ENCODE data around the gene PFN4.
"Not testable (repeated sequence)": the region's sequence is repeated elsewhere in the genome, so short reads cannot be mapped to it uniquely, and the experiment has no call there.

The PFN4 gene

DNA sequence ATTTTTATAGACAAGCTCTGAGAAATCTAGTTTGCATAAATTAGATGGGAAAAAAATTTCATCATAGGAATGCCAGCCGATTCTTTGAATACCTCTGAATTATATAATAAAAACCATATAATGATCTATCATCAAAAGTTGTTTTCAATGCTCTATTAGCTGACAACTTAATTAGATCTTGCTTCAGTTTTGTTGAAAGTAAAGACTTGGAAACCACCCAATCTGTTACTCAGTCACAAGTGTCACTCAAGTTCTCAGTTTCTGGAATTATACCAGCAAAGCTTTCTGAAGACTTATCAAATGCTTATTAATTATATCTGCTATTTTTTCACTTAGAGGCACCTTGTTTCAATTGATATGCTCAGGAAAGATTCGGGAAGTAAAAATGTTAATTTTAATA is 21.1 kb downstream of the PFN4 start:
- TF ChIP-seq, protein P1, sequence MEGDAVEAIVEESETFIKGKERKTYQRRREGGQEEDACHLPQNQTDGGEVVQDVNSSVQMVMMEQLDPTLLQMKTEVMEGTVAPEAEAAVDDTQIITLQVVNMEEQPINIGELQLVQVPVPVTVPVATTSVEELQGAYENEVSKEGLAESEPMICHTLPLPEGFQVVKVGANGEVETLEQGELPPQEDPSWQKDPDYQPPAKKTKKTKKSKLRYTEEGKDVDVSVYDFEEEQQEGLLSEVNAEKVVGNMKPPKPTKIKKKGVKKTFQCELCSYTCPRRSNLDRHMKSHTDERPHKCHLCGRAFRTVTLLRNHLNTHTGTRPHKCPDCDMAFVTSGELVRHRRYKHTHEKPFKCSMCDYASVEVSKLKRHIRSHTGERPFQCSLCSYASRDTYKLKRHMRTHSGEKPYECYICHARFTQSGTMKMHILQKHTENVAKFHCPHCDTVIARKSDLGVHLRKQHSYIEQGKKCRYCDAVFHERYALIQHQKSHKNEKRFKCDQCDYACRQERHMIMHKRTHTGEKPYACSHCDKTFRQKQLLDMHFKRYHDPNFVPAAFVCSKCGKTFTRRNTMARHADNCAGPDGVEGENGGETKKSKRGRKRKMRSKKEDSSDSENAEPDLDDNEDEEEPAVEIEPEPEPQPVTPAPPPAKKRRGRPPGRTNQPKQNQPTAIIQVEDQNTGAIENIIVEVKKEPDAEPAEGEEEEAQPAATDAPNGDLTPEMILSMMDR (IDR thresholded peaks at IDR 0.05) = no peak
- Mint-ChIP-seq H3K4me3 (no peak overlapping the region), H3K27ac (no peak overlapping the region), H3K27me3 (ENCODE audit: low read depth, poor library complexity) (no peaks in the 10 kb centered on the region), H3K9me3 (peaks cover 70% of the 10 kb centered on the region), H3K4me1 (no peaks in the 10 kb centered on the region), H3K36me3 (ENCODE audit: low read depth) (peaks cover 69% of the 10 kb centered on the region)
- DNase-seq = no peak

DNA sequence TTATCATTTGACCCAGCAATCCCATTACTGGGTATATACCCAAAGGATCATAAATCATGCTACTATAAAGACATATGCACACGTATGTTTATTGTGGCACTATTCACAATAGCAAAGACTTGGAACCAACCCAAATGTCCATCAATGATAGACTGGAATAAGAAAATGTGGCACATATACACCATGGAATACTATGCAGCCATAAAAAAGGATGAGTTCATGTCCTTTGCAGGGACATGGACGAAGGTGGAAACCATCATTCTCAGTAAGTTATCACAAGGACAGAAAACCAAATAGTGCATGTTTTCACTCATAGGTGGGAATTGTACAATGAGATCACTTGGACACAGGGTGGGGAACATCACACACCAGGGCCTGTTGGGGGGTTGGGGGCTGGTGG is 22.4 kb downstream of the PFN4 start:
- H3K4me3 Mint-ChIP-seq; DNase-seq; H3K27ac Mint-ChIP-seq; H3K4me1 Mint-ChIP-seq; H3K27me3 Mint-ChIP-seq (ENCODE audit: low read depth, poor library complexity): not testable (repeated sequence)
- Mint-ChIP-seq H3K9me3 (peaks cover 73% of the 10 kb centered on the region), H3K36me3 (ENCODE audit: low read depth) (peaks cover 73% of the 10 kb centered on the region)

DNA sequence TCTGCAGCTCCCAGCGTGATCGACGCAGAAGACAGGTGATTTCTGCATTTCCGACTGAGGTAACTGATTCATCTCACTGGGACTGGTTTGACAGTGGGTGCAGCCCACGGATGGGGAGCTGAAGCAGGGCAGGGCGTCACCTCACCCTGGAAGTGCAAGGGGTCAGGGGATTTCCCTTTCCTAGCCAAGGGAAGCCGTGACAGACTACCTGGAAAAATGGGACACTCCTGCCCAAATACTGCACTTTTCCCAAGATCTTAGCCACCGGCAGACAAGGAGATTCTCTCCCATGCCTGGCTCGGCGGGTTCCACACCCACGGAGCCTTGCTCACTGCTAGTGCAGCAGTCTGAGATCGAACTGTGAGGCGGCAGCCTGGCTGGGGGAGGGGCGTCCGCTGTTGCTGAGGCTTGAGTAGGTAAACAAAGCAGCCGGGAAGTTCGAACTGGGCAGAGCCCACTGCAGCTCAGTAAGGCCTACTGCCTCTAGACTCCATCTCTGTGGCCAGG is 27.9 kb downstream of the PFN4 start:
- not testable (repeated sequence) for H3K27ac Mint-ChIP-seq; DNase-seq; H3K4me3 Mint-ChIP-seq; H3K4me1 Mint-ChIP-seq; H3K27me3 Mint-ChIP-seq (ENCODE audit: low read depth, poor library complexity)
- Mint-ChIP-seq H3K9me3 (peaks cover 60% of the 10 kb centered on the region), H3K36me3 (ENCODE audit: low read depth) (peaks cover 76% of the 10 kb centered on the region)

DNA sequence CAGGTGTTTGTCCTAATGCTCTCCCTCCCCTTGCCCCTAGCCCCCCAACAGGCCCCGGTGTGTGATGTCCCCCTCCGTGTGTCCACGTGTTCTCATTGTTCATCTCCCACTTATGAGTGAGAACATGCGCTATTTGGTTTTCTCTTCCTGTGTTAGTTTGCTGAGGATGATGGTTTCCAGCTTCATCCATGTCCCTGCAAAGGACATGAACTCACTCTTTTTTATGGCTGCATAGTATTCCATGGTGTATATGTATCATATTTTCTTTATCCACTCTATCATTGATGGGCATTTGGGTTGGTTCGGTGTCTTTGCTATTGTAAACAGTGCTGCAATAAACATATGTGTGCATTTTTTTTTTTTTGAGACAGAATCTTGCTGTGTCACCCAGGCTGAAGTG is 29.9 kb downstream of the PFN4 start:
- Mint-ChIP-seq H3K9me3 (peaks cover 40% of the 10 kb centered on the region), H3K36me3 (ENCODE audit: low read depth) (peaks cover 70% of the 10 kb centered on the region)
- H3K27me3 Mint-ChIP-seq (ENCODE audit: low read depth, poor library complexity); H3K4me1 Mint-ChIP-seq; H3K27ac Mint-ChIP-seq; DNase-seq; H3K4me3 Mint-ChIP-seq: not testable (repeated sequence)

DNA sequence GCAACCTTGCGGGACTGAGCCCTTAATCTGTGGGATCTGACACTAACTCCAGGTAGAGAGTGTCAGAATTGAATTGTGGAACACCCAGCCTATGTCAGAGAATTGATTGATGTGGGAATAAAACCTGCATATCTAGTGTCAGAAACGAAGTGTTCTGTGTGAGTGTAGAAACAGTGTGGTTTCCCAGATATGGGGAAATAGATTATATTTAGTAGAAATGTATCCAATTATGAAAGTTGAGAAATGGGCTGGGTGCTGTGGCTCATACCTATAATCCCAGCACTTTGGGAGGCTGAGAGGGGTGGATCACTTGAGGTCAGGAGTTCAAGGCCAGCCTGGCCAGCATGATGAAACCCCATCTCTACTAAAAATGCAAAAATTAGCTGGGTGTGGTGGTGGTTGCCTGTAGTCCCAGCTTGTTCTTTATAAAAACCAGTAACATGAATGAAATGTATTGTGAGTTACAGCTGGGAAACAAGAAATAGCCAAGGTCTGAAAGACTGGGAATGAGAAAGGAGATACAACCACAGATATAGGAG is 34.2 kb downstream of the PFN4 start:
- DNase-seq = no peak
- H3K36me3 Mint-ChIP-seq (ENCODE audit: low read depth) = peaks cover 29% of the 10 kb centered on the region
- H3K9me3 Mint-ChIP-seq = peaks cover 8% of the 10 kb centered on the region
- no peak overlapping the region for H3K27ac Mint-ChIP-seq
- no peak overlapping the region for H3K4me3 Mint-ChIP-seq
- TF ChIP-seq, protein P1 (IDR thresholded peaks at IDR 0.05) = no peak
- H3K27me3 Mint-ChIP-seq (ENCODE audit: low read depth, poor library complexity) = no peaks in the 10 kb centered on the region
- H3K4me1 Mint-ChIP-seq = peaks cover 13% of the 10 kb centered on the region

DNA sequence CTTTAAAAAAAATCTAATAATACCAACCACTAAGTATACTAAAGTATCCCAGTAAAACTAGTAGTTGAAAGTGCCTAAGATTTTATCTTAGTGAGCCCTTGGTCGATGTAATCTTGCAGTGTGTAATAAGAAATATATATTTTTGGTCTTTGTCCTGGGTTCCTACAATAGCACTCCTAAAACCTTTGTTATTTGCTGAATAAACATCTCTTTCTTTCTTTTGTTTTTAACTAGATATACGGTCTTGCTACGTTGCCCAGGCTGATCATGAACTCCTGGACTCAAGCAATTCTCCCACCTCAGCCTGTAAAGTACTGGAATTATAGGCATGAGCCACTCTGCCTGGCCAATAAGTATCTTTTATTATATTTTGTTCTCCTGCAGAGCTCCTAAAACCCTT is 36.1 kb downstream of the PFN4 start:
- Mint-ChIP-seq H3K9me3 (peaks cover 5% of the 10 kb centered on the region), H3K4me1 (peaks cover 31% of the 10 kb centered on the region), H3K27me3 (ENCODE audit: low read depth, poor library complexity) (no peaks in the 10 kb centered on the region), H3K4me3 (no peak overlapping the region), H3K36me3 (ENCODE audit: low read depth) (peaks cover 24% of the 10 kb centered on the region), H3K27ac (no peak overlapping the region)
- TF ChIP-seq, protein P1 (IDR thresholded peaks at IDR 0.05) = no peak
- DNase-seq = no peak

DNA sequence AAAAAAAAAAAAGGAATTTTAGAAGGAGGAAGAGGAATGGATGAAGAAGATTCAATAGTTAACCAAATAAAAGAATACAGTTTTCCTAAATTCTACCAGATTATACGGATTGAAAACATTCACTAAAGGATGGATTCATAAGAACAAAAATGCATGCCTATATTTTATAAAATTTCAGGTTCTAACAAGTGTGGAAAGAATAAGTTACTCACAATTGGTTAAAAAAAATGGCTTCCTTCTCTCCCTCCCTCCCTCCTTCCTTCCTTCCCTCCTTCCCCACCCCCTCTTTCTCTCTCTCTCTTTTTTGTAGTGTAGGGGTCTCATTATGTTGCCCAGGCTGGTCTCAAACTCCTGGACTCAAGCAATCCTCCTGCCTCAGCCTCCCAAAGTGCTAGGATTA is 36.9 kb downstream of the PFN4 start:
- H3K27me3 Mint-ChIP-seq (ENCODE audit: low read depth, poor library complexity) = no peaks in the 10 kb centered on the region
- DNase-seq = no peak
- no peak overlapping the region for H3K4me3 Mint-ChIP-seq
- TF ChIP-seq, protein P1 (IDR thresholded peaks at IDR 0.05) = no peak
- H3K4me1 Mint-ChIP-seq = peaks cover 32% of the 10 kb centered on the region
- no peak overlapping the region for H3K27ac Mint-ChIP-seq
- peaks cover 29% of the 10 kb centered on the region for H3K36me3 Mint-ChIP-seq (ENCODE audit: low read depth)
- peaks cover 5% of the 10 kb centered on the region for H3K9me3 Mint-ChIP-seq
